LHCN-M2 (cell line): Measurements from ENCODE around the gene NUDCD3. TPM values are rescaled to one million over a fixed set of nuclear protein-coding genes. Genes with fewer than 3 reads are reported as not detected.

Source experiments
- DNase-seq: peaks from one replicate; pipeline ENCODE4 v3.0.0-alpha.2; 2012; ENCODE audit warnings: low read depth
- total RNA-seq: library from RNA; depleted of rRNA; stranded (reverse); fragments of >200 nt; gene quantifications from 2 replicates; pipeline ENCODE4 v1.2.3, GENCODE V29; 2014

The NUDCD3 gene
- total RNA-seq, 1 experiment from 2014 or later = 79.7 TPM

DNA sequence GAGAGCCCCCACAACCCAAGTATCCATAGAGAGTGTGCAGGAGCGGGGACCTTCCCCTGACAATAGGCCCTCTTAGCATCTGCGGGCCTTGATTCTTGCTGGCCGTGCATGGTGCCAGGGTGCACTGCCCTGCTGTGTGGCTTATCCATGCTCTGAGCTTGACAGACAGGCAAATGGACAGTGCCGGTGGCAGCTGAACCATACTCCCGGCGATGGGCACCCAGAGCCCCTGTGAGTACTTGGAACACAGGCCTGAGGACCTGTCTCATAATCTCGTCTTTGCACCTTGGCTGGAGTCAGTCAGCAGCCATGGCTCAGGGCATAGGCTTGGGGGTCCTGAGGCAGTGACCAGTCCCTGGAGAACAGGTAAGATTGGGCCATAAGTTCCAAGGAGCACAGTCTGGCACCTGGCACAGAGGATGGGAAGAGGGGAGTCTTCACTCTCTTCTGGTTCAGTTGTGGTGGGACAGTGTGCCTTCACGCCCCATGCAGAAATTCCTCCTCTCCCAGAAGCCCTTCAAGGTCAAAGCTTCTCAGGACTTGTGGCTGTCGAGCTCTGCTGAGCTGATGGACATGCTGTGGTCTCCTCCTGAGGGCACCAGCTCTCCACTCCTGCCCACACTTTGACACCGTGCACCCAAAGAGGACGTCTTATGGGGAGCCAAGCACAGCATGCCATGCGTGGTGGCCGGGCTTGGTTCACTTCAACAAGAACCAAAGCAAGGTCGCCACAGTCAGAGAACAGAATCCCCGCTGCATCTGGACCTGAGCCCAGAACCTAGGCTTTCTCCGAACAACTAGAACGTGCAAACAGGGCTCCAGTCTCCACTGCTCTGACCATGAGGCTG lies 105.6 kb downstream of the NUDCD3 start:
- no peak for DNase-seq

DNA sequence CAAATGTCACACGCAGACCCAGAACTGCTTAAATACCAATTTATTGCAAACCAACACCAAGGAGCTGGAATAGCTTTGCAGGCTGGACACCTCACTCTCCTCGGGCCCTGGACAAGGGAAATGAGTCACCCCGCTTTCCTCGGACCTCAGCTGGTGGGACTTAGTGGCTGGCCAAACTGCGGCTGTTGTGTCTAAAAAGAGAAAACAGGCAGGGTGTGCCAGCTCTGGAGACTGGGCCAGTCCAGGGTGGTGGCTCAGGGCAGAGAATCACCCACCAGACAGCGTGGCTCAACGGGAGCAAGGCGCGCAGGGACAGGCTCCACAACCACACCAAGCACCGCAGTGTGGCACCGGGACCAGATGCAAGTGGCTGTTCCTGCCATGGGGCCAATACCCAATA lies 106.9 kb downstream of the NUDCD3 start:
- peak; percentile 96 for DNase-seq

- DNase-seq = peak; percentile 57
Measured at GRCh38 chr7:44382459-44383265, 107.8 kb downstream of the NUDCD3 start.

DNA sequence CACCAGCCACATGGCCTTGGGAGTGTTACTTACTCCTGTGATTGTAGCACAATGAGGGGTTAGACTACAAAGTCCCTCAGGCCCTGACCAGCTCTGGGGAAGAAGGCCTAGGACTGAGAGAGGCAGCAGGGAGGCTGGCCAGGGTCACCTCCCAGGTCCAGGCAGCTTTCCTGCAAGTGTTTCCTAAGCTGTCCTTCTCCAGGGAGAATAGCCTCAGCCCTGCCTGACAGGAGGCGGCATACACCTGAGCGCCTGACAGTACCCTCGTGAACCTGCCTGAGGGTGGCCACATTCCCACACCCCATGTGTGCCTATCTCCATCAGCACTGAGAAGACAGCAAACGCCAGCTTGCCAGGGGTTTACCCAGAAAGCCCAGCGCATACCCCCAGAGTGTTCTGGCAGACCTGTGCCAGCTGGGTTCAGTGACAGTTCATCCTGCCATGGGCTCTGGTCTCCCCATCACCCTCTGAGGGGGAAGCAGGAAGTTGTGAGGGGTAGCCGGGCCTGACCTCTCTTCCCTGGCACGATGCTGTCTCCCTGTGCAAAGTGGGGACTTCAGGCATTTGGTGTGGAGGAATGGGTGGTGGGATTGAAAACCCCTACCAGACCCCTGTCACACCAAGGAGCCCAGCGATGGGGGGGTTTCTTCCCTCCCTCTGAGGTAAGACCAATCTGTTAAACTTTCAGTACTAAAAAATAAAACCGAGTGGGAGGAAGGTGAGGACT lies 108.8 kb downstream of the NUDCD3 start:
- no peak for DNase-seq

- DNase-seq = no peak
Measured at GRCh38 chr7:44380831-44381493, 109.5 kb downstream of the NUDCD3 start.

- DNase-seq = no peak
Measured at GRCh38 chr7:44380189-44380830, 110.1 kb downstream of the NUDCD3 start.

DNA sequence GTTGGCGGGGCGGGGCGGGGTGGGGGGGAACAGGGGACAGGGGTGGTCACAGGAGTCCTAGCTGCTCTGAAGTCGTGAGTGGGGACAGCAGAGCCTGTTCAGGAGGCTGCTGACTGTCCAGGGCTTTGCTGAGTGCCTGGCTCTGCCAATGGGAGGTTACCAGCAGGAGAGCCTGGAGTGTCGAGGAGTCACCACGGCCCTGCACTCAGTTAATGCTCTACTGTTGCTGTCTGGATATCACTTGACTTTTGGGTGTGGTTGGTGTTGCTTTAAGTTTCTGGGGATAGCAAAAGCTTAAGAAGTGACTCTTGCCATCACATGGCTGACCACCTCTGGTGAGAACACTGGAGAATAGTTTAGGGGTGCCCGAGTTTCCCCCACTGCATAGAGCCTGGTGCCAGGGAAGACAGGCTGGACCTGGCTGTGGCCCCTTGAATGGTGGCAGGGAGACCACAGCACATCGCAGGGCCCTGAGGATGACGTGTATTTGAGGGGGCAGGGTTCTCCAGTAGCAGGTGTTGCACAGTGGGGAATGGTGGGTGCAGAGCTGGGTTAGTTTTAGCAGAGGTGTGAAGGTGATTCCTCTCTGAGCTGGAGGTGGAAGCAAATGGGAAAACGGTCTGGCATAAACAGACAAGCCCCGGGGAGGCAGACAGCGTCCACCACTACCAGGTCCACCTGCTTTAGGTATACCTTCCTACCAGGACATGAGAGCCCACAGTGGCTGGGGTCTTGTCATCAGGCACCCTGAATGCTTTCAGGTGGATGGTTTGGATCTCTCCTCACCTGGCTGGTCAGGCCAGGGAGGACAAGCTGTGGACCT lies 110.9 kb downstream of the NUDCD3 start:
- DNase-seq = peak; percentile 35

DNA sequence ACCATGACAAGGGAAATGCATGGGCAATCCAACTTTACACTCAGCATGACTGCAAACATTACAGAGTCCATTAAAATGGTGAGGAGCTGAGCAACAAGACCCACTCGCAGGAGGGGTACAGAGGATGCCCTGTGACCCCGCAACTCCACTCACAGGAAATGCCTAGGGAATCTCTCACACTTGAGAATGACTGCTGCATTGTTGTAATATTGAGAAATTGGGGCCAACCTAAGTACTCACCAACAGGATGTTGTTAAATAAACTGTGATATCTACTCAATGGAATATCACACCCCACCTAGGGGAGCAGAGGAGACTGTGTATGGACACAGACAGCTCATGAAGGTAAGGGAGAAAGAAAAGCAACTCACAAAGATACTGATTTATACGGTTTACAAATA lies 111.7 kb downstream of the NUDCD3 start:
- peak; percentile 89 for DNase-seq

DNA sequence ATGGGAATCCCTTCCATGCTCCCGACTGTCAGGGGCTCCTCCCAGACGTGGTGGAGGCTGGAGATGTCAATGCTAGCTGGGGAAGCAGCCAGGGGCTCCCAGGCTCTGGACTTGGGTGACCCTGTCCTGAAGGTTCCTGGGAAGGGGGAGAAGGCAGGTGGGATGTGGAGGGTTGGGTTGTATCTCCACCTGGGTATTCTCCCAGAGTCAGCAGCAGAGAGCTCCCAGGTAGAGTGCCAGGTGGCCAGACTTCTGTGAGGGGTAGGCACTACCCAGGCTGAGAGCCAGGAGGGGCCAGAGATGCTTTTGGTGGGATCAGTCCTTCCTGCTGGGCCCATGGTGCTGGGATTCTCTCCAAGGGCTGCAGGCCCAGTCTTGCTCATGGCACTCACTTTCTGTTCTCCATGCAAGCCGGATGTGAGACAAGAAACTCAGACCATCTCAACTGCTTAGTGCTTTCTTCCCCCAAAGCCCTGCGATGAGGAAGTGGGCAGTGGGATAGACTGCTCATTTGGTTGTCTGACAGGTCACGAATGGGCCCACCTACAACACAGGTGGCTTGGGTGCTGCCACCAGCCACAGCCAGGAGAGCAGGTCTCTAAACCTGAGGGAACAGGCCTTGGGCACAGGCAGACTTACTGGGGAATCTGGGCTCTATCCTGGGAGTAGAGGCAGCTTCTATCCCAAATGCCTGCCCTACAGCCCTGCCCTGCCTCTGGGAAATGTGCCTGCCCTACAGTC lies 112.6 kb downstream of the NUDCD3 start:
- no peak for DNase-seq

GRCh38 chr7:44377134-44377463 lies 113.4 kb downstream of the NUDCD3 start:
- no peak for DNase-seq

GRCh38 chr7:44376429-44377133 lies 113.9 kb downstream of the NUDCD3 start:
- no peak for DNase-seq

DNA sequence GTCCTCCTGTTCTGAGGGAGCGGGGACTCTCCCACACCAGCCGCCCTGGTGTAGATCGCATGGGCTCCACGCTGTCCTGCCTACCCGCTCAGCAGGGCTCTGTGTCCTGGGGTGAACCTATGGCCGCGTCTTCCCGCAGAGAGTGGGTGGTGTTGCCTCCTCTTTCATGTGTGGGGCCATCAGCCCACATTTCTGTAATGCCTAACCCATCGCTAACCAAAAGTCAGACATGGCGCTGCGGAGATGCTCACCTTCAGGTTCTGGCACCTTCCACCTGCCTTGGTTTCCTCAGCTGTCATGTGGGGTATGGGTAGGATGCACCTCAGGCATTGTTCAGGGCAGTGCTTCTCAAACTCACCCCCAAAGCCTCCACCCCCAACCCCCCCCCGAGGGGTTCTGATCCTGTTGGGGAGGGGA lies 114.5 kb downstream of the NUDCD3 start:
- no peak for DNase-seq

- DNase-seq = no peak
Measured at GRCh38 chr7:44375236-44375699, 115.2 kb downstream of the NUDCD3 start.

GRCh38 chr7:44374007-44374763 lies 116.3 kb downstream of the NUDCD3 start:
- no peak for DNase-seq

- no peak for DNase-seq
Measured at GRCh38 chr7:44373418-44373740, 117.1 kb downstream of the NUDCD3 start.

GRCh38 chr7:44372560-44373417 lies 117.7 kb downstream of the NUDCD3 start:
- peak; percentile 59 for DNase-seq

DNA sequence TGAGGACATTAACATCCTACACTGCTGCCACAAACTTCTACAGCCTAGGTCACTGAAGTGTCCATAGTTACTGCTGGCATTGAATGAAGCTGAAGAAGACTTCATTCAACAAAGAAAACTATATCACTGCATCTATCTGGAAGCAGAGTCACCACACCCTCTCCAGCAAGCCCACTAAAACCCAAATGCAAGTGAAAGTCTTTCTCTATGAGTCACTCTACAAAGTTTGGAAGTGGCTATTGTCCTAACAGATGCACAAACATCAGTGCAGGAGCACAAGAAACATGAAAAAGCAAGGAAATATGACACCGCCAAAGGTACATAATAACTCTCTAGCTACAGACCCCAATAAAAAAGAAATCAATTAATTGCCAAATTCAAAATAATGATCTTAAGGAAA lies 121.6 kb downstream of the NUDCD3 start:
- peak; percentile 86 for DNase-seq
